GM18870 (cell line): ENCODE results near the gene FRAT1.

Experiments used
- ATAC-seq: cut with Tn5 transposase; IDR thresholded peaks from one replicate; pipeline ENCODE4 v1.9.1; 2021; ENCODE audit warnings: moderate library complexity; ENCODE audit not compliant: unreplicated experiment

Gene FRAT1

DNA sequence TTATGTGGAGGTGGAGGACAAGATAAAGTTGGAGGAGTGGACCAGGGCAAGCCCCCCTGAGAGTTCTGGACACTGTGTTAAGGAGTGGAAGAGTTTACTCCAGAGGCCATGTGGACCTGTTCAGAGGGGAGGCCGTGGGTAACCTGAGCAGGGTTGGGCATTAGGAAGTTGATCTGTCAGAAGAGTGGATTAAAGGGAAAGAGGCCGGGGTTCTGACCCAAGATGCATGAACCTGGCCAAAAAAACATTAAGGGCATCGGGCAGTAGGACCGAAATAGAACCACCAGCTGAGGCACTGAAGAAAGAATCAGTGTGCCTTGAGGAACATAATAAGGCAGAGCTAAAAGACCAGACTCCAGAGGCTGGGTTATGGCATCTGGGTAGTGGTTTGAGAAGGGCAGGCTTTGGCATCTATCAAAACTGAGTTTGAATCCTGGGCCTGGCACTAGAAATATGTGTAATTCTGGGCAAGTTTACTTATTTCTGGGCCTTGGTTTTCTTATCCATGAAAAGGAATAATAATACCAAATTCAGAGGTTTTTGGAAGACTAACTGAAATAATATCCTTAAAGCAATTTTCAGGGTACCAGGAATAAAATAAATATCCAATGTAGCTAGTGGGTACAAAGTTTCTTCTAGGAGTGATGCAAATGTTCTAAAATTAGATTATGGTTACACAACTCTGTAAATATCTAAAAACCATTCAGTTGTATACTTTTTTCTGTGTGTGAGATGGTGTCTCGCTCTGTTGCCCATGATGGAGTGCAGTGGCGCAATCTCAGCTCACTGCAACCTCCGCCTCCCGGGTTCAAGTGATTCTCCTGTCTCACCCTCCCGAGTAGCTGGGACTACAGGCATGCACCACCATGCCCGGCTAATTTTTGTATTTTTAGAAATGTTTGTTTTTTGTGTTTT is 10.9 kb upstream of the FRAT1 start:
- no peak for ATAC-seq

DNA sequence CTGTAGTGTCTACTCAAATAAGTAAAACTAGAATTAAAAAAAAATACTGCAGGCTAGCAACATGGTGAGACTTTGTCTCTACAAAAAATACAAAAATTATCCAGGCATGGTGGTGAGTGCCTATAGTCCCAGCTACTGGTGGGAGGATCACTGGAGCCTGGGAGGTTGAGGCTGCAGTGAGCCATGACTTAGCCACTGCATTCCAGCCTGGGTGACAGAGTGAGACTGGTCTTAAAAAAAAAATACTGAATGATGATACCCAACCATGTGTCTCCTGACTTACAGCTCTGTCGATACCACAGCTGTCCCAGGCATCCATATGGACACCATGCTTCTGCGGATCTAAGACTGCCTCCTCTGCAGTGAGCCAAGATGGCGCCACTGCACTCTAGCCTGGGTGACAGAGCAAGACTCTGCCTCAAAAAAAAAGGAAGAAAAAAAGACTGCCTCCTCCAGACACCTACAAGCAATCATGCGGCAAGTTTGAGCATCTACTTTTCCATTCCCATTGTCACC is 7.9 kb upstream of the FRAT1 start:
- ATAC-seq: no peak

DNA sequence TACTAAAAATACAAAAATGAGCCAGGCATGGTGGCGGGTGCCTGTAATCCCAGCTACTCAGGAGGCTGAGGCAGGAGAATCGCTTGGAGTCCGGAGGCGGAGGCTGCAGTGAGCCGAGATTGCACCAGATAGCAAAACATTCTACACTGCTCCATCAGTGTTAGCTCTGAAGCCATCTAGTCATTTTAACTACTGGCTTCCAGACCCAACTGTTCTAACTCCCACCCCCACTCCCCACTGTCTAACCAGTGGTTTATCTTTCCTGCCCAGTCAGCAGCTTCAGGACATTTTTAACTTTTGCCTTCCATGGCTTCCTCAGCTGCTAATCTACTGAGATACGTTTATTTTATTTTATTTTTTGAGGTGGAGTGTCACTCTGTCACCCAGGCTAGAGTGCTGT is 6.2 kb upstream of the FRAT1 start:
- no peak for ATAC-seq

DNA sequence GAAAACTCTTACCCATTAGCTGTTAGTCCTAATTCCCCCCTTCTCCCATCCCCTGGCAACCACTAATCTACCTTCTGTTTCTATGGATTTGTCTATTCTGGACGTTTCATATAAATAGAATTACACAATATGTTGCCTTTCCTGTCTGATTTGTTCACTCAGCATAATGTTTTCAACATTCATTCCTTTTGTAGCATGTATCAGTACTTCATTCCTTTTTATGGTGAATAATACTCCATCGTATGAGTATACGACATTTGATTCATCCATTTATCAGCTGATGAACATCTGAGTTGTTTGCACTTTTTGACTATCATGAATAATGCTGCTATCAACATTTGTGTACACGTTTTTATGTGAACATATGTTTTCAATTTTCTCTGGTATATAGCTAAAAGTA is 4.4 kb upstream of the FRAT1 start:
- no peak for ATAC-seq

DNA sequence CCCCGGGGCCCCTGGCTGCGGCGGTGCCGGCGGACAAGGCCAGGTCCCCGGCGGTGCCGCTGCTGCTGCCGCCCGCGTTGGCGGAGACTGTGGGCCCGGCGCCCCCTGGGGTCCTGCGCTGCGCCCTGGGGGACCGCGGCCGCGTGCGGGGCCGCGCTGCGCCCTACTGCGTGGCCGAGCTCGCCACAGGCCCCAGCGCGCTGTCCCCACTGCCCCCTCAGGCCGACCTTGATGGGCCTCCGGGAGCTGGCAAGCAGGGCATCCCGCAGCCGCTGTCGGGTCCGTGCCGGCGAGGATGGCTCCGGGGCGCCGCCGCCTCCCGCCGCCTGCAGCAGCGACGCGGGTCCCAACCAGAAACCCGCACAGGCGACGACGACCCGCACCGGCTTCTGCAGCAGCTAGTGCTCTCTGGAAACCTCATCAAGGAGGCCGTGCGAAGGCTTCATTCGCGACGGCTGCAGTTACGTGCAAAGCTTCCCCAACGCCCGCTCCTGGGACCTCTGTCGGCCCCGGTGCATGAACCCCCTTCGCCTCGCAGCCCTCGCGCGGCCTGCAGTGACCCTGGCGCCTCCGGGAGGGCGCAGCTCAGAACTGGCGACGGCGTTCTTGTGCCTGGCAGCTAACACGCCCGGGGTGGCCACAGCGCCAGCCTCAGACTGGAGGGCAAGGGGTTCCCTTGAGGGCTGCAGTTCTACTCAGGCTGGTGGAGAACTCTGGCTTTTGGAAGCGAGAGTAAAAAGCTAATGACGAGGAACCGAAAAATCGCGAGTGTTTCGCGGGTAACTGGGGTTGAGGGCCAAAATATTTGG is 804 bp downstream of the FRAT1 start:
- no peak for ATAC-seq

DNA sequence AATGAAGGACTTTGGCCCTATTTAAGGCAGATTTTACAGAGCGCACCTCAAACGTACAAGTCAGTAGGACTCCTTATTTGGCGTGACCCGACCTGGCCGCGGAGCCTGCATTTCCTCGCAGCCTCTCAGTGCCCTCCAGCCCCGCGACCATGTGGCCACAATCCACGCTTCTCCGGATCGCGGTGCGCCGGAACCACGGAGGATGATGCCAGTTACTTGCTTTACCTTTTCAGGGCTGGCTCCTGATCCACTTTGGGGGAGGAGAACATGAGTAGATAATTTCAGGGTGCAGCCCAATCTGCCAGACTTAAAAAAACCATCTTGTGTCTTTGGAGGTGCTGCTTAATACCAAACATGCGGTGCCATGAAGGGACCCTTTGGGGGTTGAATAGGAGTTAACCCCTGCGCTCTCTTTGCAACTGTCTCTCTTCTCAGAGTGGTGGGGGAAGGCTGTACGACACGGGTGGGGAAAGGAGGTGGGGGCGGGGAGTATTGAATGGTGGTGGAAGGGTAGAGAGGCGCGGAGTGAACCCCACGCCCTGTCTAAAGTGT is 1.5 kb downstream of the FRAT1 start:
- ATAC-seq: no peak

DNA sequence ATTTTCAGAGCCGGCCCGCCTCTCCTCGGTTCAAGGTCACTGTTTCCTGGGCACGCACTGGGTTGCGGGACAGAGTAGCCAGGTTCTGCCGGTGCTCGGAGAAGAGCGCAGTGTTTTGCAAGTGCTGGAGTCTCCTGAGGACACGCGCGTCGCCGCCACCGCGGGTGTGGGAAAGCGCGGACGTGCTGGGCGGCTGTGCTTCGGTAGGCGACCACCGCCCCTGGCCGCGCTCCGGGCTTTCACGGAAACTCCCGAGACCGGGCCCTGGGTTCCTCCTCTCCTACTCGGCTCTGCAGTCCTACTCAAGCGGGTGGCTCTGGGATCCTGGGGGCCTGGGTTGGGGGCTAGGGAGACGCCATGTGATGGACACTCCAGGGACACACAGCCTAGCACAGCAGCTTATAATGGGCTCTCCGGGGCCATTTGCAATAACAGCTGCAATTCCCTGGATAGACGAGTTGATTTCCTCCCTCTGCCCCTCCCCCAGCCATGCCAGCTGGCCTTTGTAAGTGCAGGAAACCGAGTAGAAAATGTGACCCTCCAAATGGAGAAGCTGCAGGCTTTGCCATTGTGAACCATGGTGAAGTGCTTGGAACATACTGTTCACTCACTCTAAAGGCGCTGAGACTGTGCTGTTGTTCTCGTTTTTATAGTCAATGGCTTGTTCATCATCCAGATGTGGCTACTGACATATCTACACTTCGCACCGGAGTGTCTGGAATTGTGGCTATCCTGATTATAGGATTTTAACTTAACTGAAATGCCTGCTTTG is 2.1 kb downstream of the FRAT1 start:
- no peak for ATAC-seq

DNA sequence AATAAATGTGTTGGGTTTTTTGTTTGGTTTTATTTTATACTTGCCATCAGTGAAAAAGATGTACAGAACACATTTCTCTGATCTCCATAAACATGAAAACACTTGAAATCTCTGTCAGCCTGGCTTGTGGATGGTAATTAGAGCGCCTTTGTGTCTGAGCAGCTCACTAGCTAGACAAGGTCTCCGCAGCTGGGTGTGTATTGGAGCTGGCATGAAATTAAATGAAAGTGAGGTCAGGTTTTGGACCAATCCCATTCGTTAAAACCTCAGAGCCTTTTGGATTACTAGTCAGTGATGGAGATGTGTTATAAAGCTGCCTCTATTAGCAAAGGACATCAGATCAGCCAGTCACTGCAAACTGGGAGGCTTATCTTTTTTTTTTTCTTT is 2.7 kb downstream of the FRAT1 start:
- no peak for ATAC-seq

DNA sequence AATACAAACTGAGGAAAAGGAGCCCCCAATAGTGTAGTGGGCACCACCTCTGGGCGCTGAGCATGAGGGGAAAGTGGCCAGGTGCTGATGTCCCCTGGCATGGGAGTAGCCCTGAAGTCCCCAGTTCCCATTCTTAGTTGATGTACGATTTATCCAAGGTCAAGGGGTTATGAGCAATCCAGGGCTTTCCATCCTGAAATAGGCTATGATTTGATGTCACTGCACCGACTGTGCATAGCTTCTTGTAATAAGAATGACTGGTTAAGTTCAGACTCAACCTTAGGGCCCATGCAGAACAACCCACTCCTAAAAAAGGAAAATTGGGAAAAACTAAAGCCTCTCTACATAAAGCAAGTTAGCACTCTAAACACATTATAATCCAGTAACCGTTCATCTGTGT is 4.4 kb downstream of the FRAT1 start:
- no peak for ATAC-seq

DNA sequence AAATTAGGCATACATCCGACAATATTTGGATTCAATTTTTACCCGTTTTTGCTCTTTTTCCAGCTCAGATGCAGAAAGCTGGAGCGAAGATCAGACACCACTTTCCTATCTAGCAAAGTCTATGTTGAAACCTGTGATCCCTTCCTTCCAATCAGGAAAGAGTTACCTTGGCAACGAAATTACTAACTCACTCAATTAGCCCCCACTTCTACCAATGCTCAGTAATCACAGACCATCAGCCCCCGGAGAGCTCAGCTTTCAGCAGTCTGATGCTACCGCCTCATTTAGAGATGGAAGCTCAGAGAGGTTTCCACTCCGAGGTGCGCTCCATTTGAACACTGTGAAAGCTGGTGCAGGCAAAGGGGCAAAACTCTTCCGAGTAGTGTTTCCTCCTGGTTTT is 6.7 kb downstream of the FRAT1 start:
- no peak for ATAC-seq

DNA sequence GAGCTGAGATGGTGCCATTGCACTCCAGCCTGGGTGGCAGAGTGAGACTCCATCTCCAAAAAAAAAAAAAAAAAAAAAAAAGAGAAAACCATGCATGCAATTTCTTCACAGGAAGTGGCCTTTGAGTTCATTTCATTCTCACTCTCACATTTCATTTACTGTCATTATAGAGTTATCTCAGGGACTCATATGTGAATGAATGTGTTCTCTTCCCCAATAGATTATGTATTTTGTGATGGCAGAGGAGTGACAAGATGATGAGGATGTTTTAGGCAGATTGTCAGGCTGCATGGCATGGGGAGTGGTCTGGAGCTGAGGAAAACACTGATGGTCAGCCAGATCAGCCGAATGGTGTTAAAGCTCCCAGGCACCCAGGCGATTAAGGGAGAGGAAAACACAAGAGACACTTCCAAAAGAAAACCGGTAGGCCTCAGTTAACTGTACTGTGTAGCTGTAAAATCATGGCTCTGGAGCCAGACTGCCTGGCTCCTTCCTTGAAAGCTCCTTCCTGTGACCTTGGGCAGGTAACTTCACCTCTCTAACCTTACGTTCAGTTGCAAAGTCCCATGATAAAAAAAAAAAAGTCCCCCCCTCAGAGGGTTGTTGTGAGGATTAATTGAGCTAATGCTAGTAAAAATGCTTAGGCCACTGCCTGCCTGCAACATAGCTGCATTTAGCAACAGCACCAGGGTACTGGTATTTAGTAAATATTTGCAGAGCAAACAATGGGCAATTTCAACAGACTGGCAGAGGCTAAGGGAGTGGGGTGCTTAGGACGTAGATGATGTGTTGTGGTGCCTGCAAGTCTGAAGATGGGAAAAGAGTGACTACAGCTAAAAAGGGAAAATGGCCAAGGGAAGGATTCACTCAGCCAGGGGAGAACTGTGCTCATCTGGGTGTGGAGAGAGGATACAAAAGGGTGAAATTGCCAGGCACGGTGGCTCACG is 8.6 kb downstream of the FRAT1 start:
- no peak for ATAC-seq

DNA sequence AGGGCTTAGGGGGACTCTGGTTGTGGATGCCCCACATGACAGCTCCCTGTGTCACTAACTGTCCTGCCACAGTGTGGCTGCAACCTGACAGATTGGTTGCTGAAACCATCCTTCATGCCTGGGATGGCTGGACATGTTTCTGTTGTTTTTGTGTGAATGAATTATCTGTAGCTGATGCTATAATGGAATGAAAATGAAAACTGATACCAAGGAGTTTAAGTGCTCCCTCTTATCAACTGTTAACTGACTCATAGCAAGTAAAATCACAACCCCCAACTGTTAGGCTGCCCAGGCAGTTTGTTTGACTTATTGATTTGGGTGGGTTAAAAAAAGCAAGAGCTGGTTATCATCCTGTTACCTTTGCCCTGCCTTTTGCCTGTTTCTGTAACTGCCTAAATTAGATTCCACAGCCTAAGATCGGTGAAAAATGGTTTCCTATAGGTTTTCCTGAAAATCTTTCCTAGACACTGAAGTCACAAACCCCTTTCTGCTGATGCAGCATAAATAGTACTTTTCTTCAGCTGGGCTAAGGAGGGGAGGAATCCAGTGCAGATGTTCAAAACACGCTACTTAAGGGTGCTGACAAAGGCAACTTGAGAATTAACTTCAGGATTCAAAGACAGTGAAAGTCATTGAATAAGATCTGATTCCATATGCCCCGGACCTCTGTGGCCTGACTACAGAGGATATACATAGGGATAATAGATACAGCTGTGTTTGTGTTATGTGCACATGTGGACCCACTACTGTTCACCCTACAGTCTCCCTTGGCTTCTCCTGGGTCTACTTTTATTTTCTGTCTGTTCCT is 9.8 kb downstream of the FRAT1 start:
- no peak for ATAC-seq

DNA sequence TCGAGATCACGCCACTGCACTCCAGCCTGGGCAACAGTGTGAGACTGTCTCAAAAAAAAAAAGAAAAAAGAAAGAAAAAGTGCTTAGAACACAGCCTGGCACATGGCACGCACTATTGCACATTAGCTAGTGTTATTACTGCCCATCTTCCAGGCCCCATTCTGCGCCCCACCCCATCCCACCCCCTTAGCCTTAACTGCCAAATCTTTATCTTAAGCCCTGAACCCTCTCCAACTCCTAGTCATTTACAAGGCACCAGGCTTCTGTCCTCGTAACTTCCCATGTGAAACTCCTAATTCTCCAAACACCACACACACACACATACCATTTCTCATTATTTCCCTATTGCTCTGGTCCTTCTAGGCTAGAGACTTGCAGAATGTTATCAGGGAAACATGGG is 10.7 kb downstream of the FRAT1 start:
- ATAC-seq: no peak

DNA sequence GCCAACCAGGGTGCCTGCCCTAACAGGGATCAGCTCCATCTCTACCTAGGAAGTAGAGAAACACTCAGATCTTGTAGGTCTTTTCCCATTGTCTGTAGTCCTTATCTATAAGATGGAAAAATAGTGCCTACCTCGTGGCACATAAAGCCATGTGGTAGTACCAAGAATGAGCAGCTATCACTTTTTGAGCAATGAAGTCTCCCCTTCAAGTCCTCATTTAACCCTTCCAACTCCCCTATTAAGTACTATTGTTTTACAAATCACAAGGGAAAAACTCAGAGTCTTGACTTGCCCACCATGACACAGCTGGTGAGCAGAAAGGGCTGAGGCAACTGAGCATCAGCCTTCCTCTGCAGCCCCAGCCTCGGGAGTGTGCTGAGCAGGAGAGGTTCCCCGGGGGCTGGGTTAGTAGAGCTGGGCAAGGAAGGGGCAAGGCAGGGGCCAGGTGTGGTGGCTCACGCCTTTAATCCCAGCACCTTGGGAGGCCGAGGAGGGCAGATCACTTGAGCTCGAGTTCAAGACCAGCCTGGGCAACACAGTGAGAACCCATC is 12.2 kb downstream of the FRAT1 start:
- ATAC-seq: no peak

DNA sequence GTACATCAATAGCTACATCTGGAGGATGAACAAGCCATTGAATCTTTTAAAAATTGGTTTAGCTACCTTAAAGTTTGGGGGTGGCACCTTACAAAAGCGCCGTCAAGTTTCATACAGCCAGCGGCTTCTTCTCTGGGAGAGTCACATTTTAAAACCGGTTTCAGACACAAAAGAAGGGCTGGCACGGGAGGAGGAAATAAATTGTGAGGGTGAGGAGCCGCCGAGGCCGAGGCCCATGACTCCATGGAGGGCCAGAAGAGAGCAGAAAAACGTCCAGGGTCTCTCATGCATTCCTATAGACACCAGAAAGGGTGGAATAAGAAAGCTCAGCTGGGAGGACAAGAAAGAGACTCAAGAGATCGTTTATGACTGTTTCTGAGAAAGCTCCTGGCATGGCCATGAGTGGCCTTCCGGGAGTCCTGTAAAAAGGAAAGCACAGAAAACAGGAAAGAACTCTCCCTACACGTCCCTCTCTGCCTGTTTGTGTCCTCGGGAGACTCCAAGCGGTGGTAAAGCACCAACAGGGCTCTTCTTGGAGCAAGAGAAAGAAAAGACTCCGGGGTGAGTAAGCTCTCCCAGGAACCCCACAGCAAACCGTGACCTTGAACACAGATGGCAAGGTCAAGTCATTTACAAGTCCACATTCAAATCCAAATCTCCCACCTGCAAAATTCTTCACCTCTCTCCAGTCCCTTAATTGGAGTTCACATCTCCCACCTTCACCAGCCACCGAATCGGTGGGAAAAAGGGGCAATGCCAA is 13.7 kb downstream of the FRAT1 start:
- ATAC-seq: no peak

DNA sequence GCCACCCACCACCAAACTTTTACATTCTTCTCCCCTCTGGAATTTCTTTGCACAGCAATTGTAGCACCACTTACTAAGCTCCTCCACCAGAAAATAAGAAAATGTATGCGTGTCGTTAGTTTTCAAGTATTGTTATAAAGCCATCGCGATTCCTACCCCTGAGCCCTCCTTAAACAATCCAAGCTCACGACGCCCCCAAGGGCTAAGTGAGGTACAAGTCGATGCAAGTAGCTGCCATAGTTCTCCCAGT is 14.2 kb downstream of the FRAT1 start:
- ATAC-seq: no peak

DNA sequence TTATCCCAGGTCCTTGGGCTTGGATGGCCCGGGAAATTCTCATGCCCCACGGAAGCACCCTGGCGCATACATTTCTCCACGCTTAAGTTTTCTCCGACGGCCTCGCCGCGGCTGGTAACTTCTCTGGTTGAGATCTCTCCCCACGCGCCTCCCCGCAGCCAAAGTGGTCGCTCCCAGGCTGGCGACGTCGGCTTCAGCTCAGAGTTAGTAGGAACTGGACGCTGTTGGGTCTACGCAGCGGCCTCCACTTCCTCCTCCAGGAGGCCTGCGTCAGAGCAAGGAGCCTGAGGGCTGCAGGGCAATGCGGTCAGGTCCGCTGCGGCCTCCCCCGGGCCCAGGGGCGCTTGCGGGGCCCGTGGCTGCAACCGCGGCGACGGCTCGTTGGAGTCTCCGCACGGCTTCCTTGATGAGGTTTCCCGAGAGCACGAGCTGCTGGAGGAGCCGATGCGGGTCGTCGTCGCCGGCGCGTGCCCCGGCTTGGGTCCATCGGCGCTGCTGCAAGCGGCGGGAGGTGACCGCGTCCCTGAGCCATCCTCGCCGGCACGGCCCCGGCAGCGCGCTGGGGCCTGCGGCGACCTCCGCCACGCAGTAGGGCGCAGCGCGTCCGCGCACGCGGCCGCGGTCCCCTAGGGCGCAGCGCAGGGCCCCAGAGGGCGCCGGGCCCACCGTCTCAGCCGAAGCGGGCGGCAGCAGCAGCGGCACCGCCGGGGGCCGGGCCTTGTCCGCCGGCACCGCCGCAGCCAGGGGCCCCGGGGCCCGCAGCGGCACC is 14.7 kb downstream of the FRAT1 start:
- no peak for ATAC-seq
